Panc1 (cell line): ENCODE data around the gene APOE. TPM values are rescaled to one million over a fixed set of nuclear protein-coding genes. Genes with fewer than 3 reads are reported as not detected.

Experiments
- ATAC-seq: fragments of 200-7000 bp; cut with Tn5 transposase; 2 replicates; pipeline ENCODE4 v1.9.1; 2020; ENCODE audit warnings: mild to moderate bottlenecking, moderate library complexity
- BruUV-seq: library from RNA; stranded (reverse); fragments of 400-500 nt; replicated peaks from 2 replicates; lab custom pipeline; 2021; lab: Mats Ljungman, UMichigan
- CTCF ChIA-PET: fragments of 300-600 bp; sonication (Branson Sonifier 250); formaldehyde crosslinking; loops from one replicate; lab custom pipeline; 2022; ENCODE audit warnings: antibody characterized with exemption; lab: Charles Lee
- POLR2A ChIA-PET: fragments of 300-600 bp; sonication (Branson Sonifier 250); formaldehyde crosslinking; loops from one replicate; lab custom pipeline; 2022; ENCODE audit warnings: antibody characterized with exemption; lab: Charles Lee
- DNase-seq: peaks from one replicate; pipeline ENCODE4 v3.0.0-alpha.2; 2010; ENCODE audit warnings: low read depth, low spot score
- H3K27ac ChIP-seq: 2 replicates; pipeline ENCODE4 v1.5.1; 2011; ENCODE audit warnings: mild to moderate bottlenecking, low read length, inconsistent platforms
- H3K27me3 ChIP-seq: fragments of 200-500 bp; sonication (Bioruptor generic); 2 replicates; pipeline ENCODE4 v1.6.0; 2014; ENCODE audit warnings: low read length, inconsistent platforms; ENCODE audit not compliant: control insufficient read depth, insufficient read depth
- H3K36me3 ChIP-seq: fragments of 200-500 bp; sonication (Bioruptor generic); 2 replicates; pipeline ENCODE4 v1.5.1; 2014; ENCODE audit warnings: inconsistent platforms, mild to moderate bottlenecking, low read length, moderate library complexity; ENCODE audit not compliant: control insufficient read depth, insufficient read depth
- H3K4me1 ChIP-seq: 2 replicates; pipeline ENCODE4 v1.5.1; 2011; ENCODE audit warnings: inconsistent platforms, mild to moderate bottlenecking, low read length, moderate library complexity; ENCODE audit not compliant: control insufficient read depth, insufficient read depth
- H3K4me3 ChIP-seq, 2 experiments: 2 replicates each; pipeline ENCODE4 v1.5.1; 2011 to 2012; ENCODE audit warnings: low read depth in 2 of 2, low read length in 2 of 2, mild to moderate bottlenecking in 2 of 2, inconsistent platforms in 1 of 2, moderate library complexity in 1 of 2
- H3K9me3 ChIP-seq: fragments of 200-500 bp; sonication (Bioruptor generic); 2 replicates; pipeline ENCODE4 v1.5.1; 2014; ENCODE audit warnings: low read depth, mild to moderate bottlenecking, inconsistent platforms, low read length, moderate library complexity; ENCODE audit not compliant: control insufficient read depth, insufficient read depth
- POLR2AphosphoS5 ChIP-seq: IDR thresholded peaks from 2 replicates; pipeline ENCODE4 v1.6.1; 2012; ENCODE audit warnings: mild to moderate bottlenecking, low read depth, low read length, moderate library complexity
- SIN3A ChIP-seq: IDR thresholded peaks from 2 replicates; pipeline ENCODE4 v1.6.1; 2012; ENCODE audit warnings: low read depth, mild to moderate bottlenecking, low read length, moderate library complexity, borderline replicate concordance; ENCODE audit not compliant: insufficient read depth
- TCF7L2 ChIP-seq: IDR thresholded peaks from 2 replicates; pipeline ENCODE4 v1.6.1; 2011; ENCODE audit warnings: mild to moderate bottlenecking, low read depth, low read length, inconsistent platforms
- in situ Hi-C: cut with HindIII; loops from 2 replicates; pipeline ENCODE4 v1.10.0; 2016; ENCODE audit warnings: low sequenced_read_pairs, low pct_unique_long_range_greater_than_20kb
- intact Hi-C: fragments of 100-400 bp; cut with micrococcal nuclease; formaldehyde crosslinking; loops from one replicate; pipeline ENCODE4 v1.10.0; 2022; ENCODE audit not compliant: unreplicated experiment
- total RNA-seq: library from RNA; stranded (reverse); gene quantifications from one replicate; pipeline ENCODE4 v1.2.1, GENCODE V29; 2021; ENCODE audit not compliant: unreplicated experiment
- TF ChIP-seq, protein P1 (sequence below): fragments of 450-650 bp; IDR thresholded peaks from 2 replicates; pipeline ENCODE4 v1.5.1; 2017; ENCODE audit warnings: mild to moderate bottlenecking
- TF ChIP-seq, protein P2 (sequence below), 2 experiments: IDR thresholded peaks; 2 replicates each; pipeline ENCODE4 v1.6.1; 2011 to 2012; ENCODE audit warnings: low read depth in 2 of 2, control low read depth in 1 of 2, low read length in 1 of 2, mild to moderate bottlenecking in 1 of 2, moderate library complexity in 1 of 2; ENCODE audit not compliant: insufficient read depth in 1 of 2

APOE gene
- total RNA-seq, 1 experiment from 2014 or later = 780 TPM

DNA sequence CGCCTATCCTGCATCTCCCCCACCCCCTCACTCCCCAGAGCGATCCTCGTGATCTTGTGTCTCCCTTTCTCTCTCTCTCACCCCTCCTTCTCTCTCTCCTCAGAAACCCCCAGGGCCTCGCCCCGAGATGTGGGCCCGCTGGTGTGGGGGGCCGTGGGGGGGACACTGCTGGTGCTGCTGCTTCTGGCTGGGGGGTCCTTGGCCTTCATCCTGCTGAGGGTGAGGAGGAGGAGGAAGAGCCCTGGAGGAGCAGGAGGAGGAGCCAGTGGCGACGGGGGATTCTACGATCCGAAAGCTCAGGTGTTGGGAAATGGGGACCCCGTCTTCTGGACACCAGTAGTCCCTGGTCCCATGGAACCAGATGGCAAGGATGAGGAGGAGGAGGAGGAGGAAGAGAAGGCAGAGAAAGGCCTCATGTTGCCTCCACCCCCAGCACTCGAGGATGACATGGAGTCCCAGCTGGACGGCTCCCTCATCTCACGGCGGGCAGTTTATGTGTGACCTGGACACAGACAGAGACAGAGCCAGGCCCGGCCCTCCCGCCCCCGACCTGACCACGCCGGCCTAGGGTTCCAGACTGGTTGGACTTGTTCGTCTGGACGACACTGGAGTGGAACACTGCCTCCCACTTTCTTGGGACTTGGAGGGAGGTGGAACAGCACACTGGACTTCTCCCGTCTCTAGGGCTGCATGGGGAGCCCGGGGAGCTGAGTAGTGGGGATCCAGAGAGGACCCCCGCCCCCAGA is 27.3 kb upstream of the APOE start:
- no peaks in the 10 kb centered on the region for H3K36me3 ChIP-seq
- TF ChIP-seq POLR2AphosphoS5 = no peak
- no peak for TF ChIP-seq SIN3A
- TF ChIP-seq, protein P1, sequence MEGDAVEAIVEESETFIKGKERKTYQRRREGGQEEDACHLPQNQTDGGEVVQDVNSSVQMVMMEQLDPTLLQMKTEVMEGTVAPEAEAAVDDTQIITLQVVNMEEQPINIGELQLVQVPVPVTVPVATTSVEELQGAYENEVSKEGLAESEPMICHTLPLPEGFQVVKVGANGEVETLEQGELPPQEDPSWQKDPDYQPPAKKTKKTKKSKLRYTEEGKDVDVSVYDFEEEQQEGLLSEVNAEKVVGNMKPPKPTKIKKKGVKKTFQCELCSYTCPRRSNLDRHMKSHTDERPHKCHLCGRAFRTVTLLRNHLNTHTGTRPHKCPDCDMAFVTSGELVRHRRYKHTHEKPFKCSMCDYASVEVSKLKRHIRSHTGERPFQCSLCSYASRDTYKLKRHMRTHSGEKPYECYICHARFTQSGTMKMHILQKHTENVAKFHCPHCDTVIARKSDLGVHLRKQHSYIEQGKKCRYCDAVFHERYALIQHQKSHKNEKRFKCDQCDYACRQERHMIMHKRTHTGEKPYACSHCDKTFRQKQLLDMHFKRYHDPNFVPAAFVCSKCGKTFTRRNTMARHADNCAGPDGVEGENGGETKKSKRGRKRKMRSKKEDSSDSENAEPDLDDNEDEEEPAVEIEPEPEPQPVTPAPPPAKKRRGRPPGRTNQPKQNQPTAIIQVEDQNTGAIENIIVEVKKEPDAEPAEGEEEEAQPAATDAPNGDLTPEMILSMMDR = no peak
- TF ChIP-seq, protein P2, sequence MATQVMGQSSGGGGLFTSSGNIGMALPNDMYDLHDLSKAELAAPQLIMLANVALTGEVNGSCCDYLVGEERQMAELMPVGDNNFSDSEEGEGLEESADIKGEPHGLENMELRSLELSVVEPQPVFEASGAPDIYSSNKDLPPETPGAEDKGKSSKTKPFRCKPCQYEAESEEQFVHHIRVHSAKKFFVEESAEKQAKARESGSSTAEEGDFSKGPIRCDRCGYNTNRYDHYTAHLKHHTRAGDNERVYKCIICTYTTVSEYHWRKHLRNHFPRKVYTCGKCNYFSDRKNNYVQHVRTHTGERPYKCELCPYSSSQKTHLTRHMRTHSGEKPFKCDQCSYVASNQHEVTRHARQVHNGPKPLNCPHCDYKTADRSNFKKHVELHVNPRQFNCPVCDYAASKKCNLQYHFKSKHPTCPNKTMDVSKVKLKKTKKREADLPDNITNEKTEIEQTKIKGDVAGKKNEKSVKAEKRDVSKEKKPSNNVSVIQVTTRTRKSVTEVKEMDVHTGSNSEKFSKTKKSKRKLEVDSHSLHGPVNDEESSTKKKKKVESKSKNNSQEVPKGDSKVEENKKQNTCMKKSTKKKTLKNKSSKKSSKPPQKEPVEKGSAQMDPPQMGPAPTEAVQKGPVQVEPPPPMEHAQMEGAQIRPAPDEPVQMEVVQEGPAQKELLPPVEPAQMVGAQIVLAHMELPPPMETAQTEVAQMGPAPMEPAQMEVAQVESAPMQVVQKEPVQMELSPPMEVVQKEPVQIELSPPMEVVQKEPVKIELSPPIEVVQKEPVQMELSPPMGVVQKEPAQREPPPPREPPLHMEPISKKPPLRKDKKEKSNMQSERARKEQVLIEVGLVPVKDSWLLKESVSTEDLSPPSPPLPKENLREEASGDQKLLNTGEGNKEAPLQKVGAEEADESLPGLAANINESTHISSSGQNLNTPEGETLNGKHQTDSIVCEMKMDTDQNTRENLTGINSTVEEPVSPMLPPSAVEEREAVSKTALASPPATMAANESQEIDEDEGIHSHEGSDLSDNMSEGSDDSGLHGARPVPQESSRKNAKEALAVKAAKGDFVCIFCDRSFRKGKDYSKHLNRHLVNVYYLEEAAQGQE (IDR thresholded peaks at IDR 0.05; ENCODE audit: insufficient read depth in 1 of 2, low read depth in 2 of 2, low read length in 1 of 2) = no peak
- no peak for TF ChIP-seq TCF7L2
- no peak for DNase-seq

DNA sequence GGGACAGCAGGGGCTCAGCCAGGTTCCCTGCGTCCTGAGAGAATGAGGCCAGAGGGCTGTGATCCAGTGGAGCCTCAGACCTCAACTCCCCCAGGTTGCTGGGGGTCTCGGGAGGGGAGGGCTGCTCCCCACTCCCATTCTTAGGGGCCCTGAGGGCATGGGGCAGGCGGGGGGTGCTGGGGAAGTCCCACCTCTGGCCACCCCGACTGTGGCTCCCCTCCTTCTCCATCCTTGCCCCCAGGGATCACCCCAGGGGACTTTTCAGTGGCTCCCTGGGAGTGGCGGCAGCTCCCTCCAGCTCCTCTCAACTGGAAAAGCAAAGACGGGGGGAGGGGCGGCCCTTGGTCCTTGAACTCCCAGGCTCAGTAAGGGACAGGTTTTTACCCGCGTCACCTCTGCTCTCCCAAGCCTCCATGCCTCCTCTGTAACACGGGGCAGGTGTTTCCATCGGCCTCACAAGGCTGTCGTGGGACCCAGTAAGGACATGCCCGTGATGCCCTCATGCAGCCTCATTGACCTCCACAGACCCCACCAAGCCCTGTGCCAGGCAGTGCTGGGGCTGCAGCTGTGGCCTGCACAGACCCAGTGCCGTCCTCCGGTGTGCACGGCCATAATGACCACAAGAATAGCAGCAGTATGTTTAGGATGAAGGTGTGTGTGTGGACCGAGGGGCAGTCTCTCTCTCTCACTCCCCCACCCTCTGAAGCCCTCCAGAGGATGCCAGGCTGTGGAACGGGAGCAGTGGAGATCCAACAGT is 26.1 kb upstream of the APOE start:
- no TSS peak for BruUV-seq
- DNase-seq (no peak), ATAC-seq (no peak)
- H3K4me1 ChIP-seq = peaks cover 17% of the 10 kb centered on the region; the same call in 1 of the 2 replicates
- no peaks in the 10 kb centered on the region for H3K27me3 ChIP-seq
- CTCF ChIA-PET = no interaction called here
- POLR2A ChIA-PET = interaction anchor here (0.5 kb wide), 1 partner anchor 18 kb away, joined by 3 read pairs; no protein-coding TSS in a partner anchor
- H3K9me3 ChIP-seq = no peaks in the 10 kb centered on the region
- H3K4me3 ChIP-seq = no peak overlapping the region
- in situ Hi-C loops = no loop called here
- H3K36me3 ChIP-seq = no peaks in the 10 kb centered on the region
- intact Hi-C loops = no loop called here
- TF ChIP-seq SIN3A = no peak
- TF ChIP-seq POLR2AphosphoS5 = no peak
- TF ChIP-seq, protein P1 = no peak
- no peak for TF ChIP-seq TCF7L2
- TF ChIP-seq, protein P2 (IDR thresholded peaks at IDR 0.05; ENCODE audit: insufficient read depth in 1 of 2, low read depth in 2 of 2, low read length in 1 of 2) = no peak
- H3K27ac ChIP-seq = no peak overlapping the region

More for the DNA sequence above, 27.3 kb upstream of the APOE start:
- no peaks in the 10 kb centered on the region for H3K9me3 ChIP-seq
- no TSS peak for BruUV-seq
- H3K27ac ChIP-seq = no peak overlapping the region
- no peak for ATAC-seq
- in situ Hi-C loops (no loop called here), intact Hi-C loops (no loop called here)
- H3K4me1 ChIP-seq = peaks cover 17% of the 10 kb centered on the region; the same call in 1 of the 2 replicates
- H3K4me3 ChIP-seq = no peak overlapping the region
- POLR2A ChIA-PET = no interaction called here
- CTCF ChIA-PET = no interaction called here
- no peaks in the 10 kb centered on the region for H3K27me3 ChIP-seq
